ENCODE results near the gene ITGB1. TPM values are rescaled to one million over a fixed set of nuclear protein-coding genes. Genes with fewer than 3 reads are reported as not detected.

ITGB1 gene
- total RNA-seq, 1 experiment from 2014 or later, result 317 TPM

DNA sequence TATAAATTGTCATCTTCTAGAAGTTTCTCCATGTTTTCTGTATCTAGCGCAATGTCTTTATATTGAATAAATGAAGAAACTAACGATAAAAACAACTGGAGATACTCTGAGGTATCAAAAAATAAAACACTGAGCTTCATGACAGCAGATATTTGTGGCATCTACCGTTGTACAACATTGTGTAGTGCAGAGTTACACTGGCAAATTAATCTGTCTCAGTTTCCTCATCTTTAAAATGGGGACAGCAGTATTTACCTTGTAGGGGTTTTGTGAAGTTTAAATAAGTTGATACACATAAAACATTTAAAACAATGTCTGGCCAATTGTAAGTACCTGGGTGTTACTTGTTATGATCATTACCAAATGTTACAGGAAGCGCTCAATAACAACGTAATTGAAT is 10.4 kb downstream of the ITGB1 start (continued):
- TF ChIP-seq, protein P1, sequence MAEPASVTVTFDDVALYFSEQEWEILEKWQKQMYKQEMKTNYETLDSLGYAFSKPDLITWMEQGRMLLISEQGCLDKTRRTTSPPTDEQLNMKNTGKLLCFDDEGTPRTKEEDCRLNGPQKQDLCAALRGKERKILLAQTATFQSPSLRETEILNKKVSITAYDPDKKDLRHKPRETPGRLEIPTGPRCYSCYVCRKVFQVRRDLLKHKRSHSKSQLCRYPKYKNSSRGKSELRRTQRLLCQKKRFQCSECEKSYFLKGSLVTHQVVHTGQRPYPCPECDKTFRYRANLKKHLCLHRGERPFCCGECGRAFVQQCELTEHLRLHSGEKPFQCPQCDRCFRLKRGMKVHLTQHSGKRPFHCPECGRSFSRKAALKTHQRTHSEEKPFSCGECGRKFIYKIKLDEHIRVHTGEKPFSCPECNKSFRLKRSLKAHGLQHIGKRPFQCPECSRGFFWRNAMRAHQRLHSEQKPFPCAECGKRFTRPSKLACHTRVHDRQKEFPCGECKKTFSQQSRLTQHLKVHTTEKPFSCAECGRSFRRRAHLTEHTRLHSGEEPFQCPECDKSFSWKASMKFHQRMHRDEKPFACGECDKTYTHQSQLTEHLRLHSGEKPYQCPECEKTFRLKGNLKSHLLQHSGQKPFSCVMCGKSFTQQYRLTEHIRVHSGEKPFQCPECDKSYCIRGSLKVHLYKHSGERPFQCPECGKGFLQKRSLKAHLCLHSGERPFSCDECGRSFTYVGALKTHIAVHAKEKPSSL (CRISPR knock-in tag; conservative IDR thresholded peaks at IDR 0.05), result no peak
- no peak for TF ChIP-seq SP1 (CRISPR knock-in tag; conservative IDR thresholded peaks at IDR 0.05)
- TF ChIP-seq ELF4 (CRISPR knock-in tag; IDR thresholded peaks at IDR 0.05; ENCODE audit: low read depth), result no peak
- TF ChIP-seq NFE2L1 (CRISPR knock-in tag; IDR thresholded peaks at IDR 0.05), result no peak
- no peak for TF ChIP-seq SMAD3 (CRISPR knock-in tag; IDR thresholded peaks at IDR 0.05; ENCODE audit: borderline replicate concordance)
- TF ChIP-seq, protein P2, sequence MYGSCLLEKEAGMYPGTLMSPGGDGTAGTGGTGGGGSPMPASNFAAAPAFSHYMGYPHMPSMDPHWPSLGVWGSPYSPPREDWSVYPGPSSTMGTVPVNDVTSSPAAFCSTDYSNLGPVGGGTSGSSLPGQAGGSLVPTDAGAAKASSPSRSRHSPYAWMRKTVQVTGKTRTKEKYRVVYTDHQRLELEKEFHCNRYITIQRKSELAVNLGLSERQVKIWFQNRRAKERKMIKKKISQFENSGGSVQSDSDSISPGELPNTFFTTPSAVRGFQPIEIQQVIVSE (CRISPR knock-in tag; IDR thresholded peaks at IDR 0.05; ENCODE audit: borderline replicate concordance), result no peak

- no peak for DNase-seq (ENCODE audit: low spot score)
- no peak for ATAC-seq
- H3K4me1 Mint-ChIP-seq, result peaks cover 80% of the 10 kb centered on the region
- no peak overlapping the region for H3K4me3 Mint-ChIP-seq
- no peaks in the 10 kb centered on the region for H3K36me3 Mint-ChIP-seq
- ChIA-PET POLR2A (interaction anchor here (0.6 kb wide), 1 partner anchor 585 kb away, joined by 3 read pairs; no protein-coding TSS in a partner anchor), CTCF (no interaction called here)
- peak overlapping the region; percentile 10 for H3K27ac Mint-ChIP-seq
- no peak for TF ChIP-seq ESRRA (CRISPR knock-in tag; IDR thresholded peaks at IDR 0.05; ENCODE audit: borderline replicate concordance)
- no peak for TF ChIP-seq ELF4 (CRISPR knock-in tag; IDR thresholded peaks at IDR 0.05; ENCODE audit: low read depth)
- no peak for TF ChIP-seq ATF1 (CRISPR knock-in tag; IDR thresholded peaks at IDR 0.05)
- no peak for TF ChIP-seq OVOL2 (CRISPR knock-in tag; IDR thresholded peaks at IDR 0.05; ENCODE audit: borderline replicate concordance)
- TF ChIP-seq RELA (CRISPR knock-in tag; IDR thresholded peaks at IDR 0.05; ENCODE audit: borderline replicate concordance), result no peak
- TF ChIP-seq NR2C2 (CRISPR knock-in tag; IDR thresholded peaks at IDR 0.05), result no peak
- TF ChIP-seq ZNF317 (CRISPR knock-in tag; IDR thresholded peaks at IDR 0.05; ENCODE audit: borderline replicate concordance, low read depth), result no peak
- no peak for TF ChIP-seq ZNF263 (CRISPR knock-in tag; IDR thresholded peaks at IDR 0.05; ENCODE audit: low read depth)
- TF ChIP-seq PRDM15 (CRISPR knock-in tag; IDR thresholded peaks at IDR 0.05), result no peak
- TF ChIP-seq PRRX2 (CRISPR knock-in tag; IDR thresholded peaks at IDR 0.05), result no peak
- TF ChIP-seq, protein P2 (CRISPR knock-in tag; IDR thresholded peaks at IDR 0.05; ENCODE audit: borderline replicate concordance), result no peak
- TF ChIP-seq, protein P3, sequence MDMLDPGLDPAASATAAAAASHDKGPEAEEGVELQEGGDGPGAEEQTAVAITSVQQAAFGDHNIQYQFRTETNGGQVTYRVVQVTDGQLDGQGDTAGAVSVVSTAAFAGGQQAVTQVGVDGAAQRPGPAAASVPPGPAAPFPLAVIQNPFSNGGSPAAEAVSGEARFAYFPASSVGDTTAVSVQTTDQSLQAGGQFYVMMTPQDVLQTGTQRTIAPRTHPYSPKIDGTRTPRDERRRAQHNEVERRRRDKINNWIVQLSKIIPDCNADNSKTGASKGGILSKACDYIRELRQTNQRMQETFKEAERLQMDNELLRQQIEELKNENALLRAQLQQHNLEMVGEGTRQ (CRISPR knock-in tag; IDR thresholded peaks at IDR 0.05), result no peak
- TF ChIP-seq JAZF1 (CRISPR knock-in tag; IDR thresholded peaks at IDR 0.05), result no peak
- TF ChIP-seq E2F5 (CRISPR knock-in tag; IDR thresholded peaks at IDR 0.05), result no peak
- no peak for TF ChIP-seq ZNF138 (CRISPR knock-in tag; conservative IDR thresholded peaks at IDR 0.05)
- TF ChIP-seq, protein P4, sequence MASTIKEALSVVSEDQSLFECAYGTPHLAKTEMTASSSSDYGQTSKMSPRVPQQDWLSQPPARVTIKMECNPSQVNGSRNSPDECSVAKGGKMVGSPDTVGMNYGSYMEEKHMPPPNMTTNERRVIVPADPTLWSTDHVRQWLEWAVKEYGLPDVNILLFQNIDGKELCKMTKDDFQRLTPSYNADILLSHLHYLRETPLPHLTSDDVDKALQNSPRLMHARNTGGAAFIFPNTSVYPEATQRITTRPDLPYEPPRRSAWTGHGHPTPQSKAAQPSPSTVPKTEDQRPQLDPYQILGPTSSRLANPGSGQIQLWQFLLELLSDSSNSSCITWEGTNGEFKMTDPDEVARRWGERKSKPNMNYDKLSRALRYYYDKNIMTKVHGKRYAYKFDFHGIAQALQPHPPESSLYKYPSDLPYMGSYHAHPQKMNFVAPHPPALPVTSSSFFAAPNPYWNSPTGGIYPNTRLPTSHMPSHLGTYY (CRISPR knock-in tag; IDR thresholded peaks at IDR 0.05), result no peak
- H3K9me3 Mint-ChIP-seq, result no peaks in the 10 kb centered on the region
- H3K27me3 Mint-ChIP-seq (ENCODE audit: low read depth), result no peaks in the 10 kb centered on the region
Measured at GRCh38 chr10:32946108-32946507, 11.9 kb downstream of the ITGB1 start.

Measured in WTC11 (cell line).